Measurements from ENCODE around the gene ABTB1. TPM values are rescaled to one million over a fixed set of nuclear protein-coding genes. Genes with fewer than 3 reads are reported as not detected.
A peak's percentile ranks its signal among the peaks of the same experiment; 100 is the strongest.
"Not testable (repeated sequence)": the region's sequence is repeated elsewhere in the genome, so short reads cannot be mapped to it uniquely, and the experiment has no call there.

Gene ABTB1
- total RNA-seq, 1 experiment from 2014 or later: 1.5 TPM

DNA sequence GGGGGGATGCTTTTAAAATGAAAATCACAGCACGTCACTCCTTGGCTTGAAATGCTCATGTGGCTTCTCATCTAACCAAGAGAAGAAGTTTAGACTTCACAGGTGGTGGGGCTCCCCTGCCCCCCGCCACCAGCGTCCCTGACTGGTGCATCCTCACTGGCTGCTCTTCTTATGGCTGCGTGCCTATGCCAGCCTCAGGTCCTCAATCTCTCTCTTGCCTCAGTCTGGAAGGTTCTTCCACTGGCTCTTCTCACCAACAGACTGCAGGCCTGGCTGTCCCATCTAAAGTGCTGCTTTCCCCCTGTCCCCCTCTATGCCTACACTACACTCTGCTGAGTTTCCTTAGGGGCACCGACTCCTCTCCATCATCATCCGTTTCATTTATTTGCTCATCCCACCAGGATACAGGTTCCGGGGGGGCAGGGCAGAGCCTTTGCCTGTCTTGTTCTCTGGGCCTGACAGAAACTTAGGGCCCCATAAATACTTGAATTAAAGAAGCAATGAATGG, 20.6 kb downstream of the ABTB1 start:
- DNase-seq: no peak
- Histone ChIP-seq H3K36me3 (replicated peaks; ENCODE audit: control insufficient read depth, insufficient read depth, low read length) (no peaks in the 10 kb centered on the region), H3K4me3 (ENCODE audit: insufficient read depth, low read depth, low read length) (no peak overlapping the region)

DNA sequence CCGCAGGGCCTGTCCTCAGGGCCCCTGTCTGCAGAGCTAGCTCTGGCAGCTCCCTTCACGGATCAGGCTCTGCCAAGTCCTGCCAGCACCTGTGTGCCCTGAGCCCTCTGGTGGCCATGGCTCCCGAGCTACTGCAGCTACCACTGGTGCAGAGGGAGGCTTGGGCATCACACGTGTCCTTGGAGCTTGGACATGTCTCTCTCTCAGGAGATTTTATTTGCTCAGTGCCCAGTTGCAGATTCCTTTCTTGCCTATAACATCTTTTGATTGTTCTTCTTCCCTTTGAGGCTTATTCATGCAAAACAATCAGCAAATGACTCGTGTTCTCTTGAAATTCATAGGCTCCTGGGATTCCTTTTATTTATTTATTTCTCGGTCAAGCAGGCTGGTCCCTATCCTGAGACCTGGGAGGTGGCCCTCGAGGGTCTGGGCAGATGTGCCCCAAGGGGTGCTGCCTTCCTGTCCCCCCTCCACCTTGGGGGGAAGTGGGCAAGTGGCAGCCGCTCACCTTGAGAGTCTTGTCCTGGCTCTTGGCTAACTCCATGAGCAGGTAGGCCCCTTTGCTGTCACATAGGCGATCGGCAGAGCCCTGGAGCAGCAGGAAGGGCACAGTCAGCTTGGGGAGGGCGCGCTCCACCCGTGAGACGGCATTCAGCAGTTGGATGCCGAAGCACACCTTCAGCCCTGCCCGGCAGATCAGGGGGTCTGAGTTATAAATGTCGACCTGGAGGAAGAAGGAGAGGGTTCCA, 21.9 kb downstream of the ABTB1 start:
- no peak overlapping the region for H3K4me3 ChIP-seq (ENCODE audit: insufficient read depth, low read depth, low read length)
- peak; percentile 75 for DNase-seq

More for the DNA sequence above, 20.6 kb downstream of the ABTB1 start:
- H3K27me3 ChIP-seq (ENCODE audit: control insufficient read depth, insufficient read depth, low read length): no peaks in the 10 kb centered on the region

DNA sequence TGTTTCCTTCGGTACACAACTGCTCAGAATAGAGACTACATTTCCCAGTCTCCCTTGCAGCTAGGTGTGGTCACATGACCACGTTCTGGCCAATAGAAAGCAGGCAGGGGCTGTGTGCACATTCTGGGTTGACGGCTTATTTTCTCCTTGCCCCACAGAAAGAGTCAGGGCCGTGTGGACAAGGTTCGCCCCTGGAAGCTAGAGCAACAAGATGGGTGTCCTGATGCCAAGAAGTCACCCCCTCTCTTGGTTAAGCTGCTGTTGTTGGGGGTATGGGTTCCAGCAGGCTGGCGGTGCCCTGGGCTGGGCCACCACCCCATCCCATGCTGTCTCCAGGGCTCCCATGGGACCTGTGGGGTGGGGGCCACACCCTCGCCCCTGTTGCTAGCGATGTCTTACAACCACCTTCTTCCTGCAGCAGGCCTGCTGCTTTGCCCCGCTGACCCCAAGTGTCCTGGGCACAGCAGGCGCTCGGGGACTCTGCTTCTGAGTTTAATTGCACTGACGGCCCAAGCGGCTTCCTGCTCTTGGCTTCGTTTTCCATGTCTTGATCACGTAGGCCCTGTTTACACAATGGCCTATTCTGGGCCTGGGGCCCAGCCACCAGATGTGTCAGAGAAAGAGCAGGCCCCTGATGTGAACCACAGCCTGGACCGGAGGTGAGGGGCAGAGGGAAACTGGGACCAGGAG, 24.9 kb downstream of the ABTB1 start:
- H3K4me3 ChIP-seq (ENCODE audit: insufficient read depth, low read depth, low read length): peak overlapping the region; percentile 12; the same call in 1 of the 2 replicates
- DNase-seq: peak; percentile 87
- H3K36me3 ChIP-seq (replicated peaks; ENCODE audit: control insufficient read depth, insufficient read depth, low read length): no peaks in the 10 kb centered on the region
- H3K27me3 ChIP-seq (ENCODE audit: control insufficient read depth, insufficient read depth, low read length): no peaks in the 10 kb centered on the region

More for the DNA sequence above, 21.9 kb downstream of the ABTB1 start:
- Histone ChIP-seq H3K27me3 (ENCODE audit: control insufficient read depth, insufficient read depth, low read length) (no peaks in the 10 kb centered on the region), H3K36me3 (replicated peaks; ENCODE audit: control insufficient read depth, insufficient read depth, low read length) (no peaks in the 10 kb centered on the region)

DNA sequence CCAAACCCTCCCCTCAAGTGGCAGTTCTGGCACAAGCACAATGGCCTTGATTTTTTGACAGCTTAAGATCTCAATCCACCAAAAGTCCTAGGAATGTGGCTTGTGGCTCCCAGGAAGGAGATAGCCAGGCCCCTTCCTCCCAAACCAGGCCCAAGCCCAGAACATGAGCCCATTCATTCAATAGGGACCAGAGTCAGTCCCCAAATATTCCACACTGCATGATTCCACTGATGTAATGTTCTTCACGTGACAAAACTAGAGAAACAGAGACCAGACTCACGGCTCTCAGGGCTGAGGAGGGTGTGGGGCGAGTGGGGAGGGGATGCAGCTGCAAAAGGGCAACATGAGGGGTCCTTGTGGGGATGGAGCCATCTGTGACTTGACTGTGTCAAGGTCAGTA, 25.5 kb downstream of the ABTB1 start:
- no peaks in the 10 kb centered on the region for H3K36me3 ChIP-seq (replicated peaks; ENCODE audit: control insufficient read depth, insufficient read depth, low read length)
- DNase-seq: no peak
- no peak overlapping the region for H3K4me3 ChIP-seq (ENCODE audit: insufficient read depth, low read depth, low read length)
- H3K27me3 ChIP-seq (ENCODE audit: control insufficient read depth, insufficient read depth, low read length): no peaks in the 10 kb centered on the region

DNA sequence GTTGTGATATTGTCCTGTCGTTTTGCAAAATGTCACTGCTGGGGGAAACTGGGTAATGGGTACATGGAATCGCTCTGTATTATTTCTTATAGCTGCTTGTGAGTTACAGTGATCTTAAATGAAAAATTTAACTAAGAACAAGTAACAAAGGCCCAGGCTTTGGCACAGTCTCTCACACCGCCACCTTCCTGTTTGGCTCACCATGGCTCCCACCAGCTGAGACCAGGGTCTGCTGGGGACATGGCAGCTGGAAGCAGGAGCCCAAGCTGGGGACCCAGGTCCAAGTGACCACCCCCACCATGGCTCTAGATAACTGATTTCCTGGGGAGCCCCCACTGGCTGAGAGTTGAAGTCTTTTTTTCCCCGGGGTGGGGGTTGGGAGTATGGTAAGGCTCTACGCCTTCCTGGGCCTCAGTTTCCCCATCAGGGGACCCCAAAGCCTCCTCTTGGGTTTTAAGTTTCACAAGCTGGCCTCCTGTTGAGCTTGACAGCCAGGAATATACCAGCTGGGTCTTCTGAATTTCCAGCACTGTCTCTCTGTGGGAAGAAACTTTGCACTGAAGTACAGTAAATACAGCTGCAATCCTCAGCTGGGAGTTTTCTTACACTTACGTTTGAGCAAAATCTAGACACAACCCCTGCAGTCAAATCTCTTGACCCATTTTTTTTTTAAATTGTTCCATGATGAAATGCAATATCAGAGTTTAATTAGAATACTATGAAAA, 26.1 kb downstream of the ABTB1 start:
- Histone ChIP-seq H3K27me3 (ENCODE audit: control insufficient read depth, insufficient read depth, low read length) (no peaks in the 10 kb centered on the region), H3K4me3 (ENCODE audit: insufficient read depth, low read depth, low read length) (no peak overlapping the region), H3K36me3 (replicated peaks; ENCODE audit: control insufficient read depth, insufficient read depth, low read length) (no peaks in the 10 kb centered on the region)
- DNase-seq: no peak

DNA sequence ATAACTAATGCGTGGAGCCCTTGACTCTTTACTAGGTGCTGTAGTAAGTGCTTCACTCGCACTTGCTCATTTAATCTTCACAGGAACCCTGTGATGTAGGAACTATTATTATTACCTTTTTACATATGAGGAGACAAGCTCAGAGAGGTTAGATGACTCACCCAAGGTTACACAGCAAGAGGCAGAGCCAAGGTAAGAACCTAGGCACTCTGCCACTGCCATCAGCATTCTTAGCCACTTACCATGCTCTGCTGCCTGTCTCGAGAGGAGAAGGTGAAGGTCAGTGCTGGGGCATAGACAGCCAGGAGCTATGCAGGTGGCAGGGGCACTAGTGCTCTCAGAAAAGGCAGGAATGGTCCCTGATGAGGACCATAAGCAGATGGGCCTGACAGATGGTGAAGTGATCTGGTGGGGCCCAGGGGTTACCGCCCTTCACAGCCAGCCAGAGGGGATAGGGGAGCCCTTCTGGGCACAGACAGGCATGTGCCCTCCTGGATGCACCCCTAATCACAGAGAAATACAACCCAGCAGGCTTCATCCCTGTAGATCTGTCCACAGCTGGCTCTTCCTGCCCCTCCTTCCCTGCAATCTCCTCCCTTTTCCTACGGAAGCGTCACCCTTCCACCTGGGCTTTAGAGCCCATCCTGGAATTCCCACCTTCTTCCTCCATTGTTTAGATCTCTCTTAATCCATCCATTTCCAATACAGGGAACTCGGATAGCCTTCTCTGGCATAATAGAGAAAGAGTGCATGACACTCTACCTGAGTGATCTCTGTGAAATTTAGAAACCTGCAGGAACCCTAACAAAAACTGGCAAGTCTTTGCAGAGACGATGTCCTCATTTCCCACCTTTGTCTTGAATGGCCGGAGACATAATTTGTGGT, 26.9 kb downstream of the ABTB1 start:
- Histone ChIP-seq H3K27me3 (ENCODE audit: control insufficient read depth, insufficient read depth, low read length) (no peaks in the 10 kb centered on the region), H3K4me3 (ENCODE audit: insufficient read depth, low read depth, low read length) (no peak overlapping the region), H3K36me3 (replicated peaks; ENCODE audit: control insufficient read depth, insufficient read depth, low read length) (no peaks in the 10 kb centered on the region)
- DNase-seq: no peak

DNA sequence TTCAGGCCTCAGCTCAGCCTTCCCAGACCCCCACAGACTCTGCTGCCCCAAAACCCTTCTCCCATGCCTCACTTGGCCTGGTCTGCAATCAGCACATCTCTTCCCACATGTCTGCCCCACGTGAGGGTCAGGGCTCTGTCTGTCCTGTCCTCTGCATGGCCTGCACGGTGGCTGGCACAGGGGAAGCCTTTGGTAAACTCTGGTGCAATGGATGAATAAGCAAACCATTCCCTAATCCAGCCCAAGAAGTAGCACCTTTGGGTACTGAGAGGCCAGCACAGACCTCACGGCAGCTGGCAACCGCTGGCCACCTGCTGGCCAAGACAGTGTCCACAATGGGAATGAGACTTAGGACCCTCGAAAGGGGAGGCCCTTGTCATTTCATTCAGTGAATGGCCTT, 27.7 kb downstream of the ABTB1 start:
- Histone ChIP-seq H3K36me3 (replicated peaks; ENCODE audit: control insufficient read depth, insufficient read depth, low read length) (no peaks in the 10 kb centered on the region), H3K4me3 (ENCODE audit: insufficient read depth, low read depth, low read length) (no peak overlapping the region), H3K27me3 (ENCODE audit: control insufficient read depth, insufficient read depth, low read length) (no peaks in the 10 kb centered on the region)
- DNase-seq: no peak

DNA sequence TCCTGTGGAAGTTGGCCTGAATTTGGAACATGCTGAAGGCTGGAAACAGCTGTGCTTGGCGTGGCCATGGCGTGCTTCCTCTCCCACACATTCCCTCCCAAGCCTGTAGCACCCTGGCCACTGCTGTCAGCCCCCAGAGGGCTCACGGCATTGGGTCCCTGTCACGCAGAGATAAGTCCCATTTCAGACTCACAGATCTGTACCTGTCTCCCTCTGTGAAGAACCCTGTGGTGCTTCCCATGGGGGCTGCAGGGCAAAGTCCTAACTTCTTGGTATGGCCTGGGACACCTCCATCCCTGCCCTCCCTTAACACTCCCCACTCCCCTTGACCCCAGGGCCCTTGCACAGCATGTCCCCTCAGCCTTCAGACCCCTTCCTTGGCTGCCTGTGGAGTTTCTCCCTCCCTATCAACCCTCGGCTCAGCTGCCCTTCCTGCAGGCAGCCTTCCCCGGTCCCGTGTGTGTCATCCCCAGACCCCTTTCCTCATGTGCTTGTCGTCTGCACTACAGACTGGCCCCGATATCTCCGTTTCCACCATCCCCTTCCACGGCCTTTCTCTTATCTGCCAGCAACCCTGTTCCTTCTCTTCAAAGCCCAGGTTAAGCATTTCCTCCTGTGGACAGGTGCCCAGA, 28.6 kb downstream of the ABTB1 start:
- no peak overlapping the region for H3K4me3 ChIP-seq (ENCODE audit: insufficient read depth, low read depth, low read length)
- DNase-seq: no peak

DNA sequence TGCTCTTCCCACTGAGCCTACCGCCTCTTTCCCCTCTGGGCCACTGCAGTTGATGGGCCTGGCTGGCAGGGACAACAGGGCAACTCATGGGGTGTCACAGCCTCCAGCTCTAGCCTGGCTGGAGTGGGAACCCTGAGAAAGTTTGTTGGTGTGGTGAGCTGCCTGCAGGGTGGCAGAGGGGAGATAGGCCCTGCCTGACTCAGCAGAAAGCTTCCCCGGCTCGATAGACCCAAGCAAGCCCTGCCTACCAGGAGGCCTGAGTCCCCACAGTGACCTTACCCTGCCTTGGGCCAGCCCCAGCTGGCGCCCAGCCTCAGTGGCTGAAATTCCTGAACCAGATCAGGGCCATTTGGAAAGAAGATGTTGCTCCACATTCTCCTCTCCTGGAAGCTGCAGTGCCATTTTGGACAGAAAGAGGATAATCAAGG, 29.4 kb downstream of the ABTB1 start:
- DNase-seq: no peak
- Histone ChIP-seq H3K4me3 (ENCODE audit: insufficient read depth, low read depth, low read length) (no peak overlapping the region), H3K27me3 (ENCODE audit: control insufficient read depth, insufficient read depth, low read length) (no peaks in the 10 kb centered on the region), H3K36me3 (replicated peaks; ENCODE audit: control insufficient read depth, insufficient read depth, low read length) (no peaks in the 10 kb centered on the region)

More for the DNA sequence above, 28.6 kb downstream of the ABTB1 start:
- Histone ChIP-seq H3K27me3 (ENCODE audit: control insufficient read depth, insufficient read depth, low read length) (no peaks in the 10 kb centered on the region), H3K36me3 (replicated peaks; ENCODE audit: control insufficient read depth, insufficient read depth, low read length) (no peaks in the 10 kb centered on the region)

DNA sequence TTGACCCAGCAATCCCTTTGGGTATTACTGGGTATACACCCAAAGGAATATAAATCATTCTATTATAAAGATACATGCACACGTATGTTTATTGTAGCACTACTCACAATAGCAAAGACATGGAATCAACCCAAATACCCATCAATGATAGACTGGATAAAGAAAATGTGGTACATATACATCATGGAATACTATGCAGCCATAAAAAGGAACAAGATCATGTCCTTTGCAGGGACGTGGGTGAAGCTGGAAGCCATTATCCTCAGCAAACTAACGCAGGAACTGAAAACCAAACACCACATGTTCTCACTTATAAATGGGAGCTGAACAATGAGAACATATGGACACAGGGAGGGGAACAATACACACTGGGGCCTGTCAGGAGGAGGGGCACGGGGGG, 32.1 kb downstream of the ABTB1 start:
- not testable (repeated sequence) for H3K36me3 ChIP-seq (replicated peaks; ENCODE audit: control insufficient read depth, insufficient read depth, low read length); H3K27me3 ChIP-seq (ENCODE audit: control insufficient read depth, insufficient read depth, low read length); DNase-seq; H3K4me3 ChIP-seq (ENCODE audit: insufficient read depth, low read depth, low read length)

DNA sequence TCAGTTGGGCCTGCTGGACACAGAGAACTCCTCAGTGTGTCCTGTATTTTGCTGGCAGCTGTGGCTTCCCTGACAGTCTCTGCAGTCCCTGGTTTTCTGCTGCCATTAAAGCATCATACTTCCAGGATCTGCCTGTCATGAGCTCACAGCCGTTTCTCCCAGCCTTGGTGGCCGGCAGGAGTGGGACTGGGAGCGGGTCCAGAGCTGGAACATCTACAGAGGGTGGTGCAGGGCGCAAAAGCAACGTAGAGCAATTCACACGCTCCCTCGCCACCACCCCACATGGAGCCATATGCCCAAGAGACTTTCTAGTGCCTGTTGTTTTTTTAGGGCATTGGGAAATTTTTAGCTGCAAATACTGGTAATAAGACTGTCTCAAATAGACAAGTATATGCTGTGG, 33.6 kb downstream of the ABTB1 start:
- no peak for DNase-seq
- Histone ChIP-seq H3K27me3 (ENCODE audit: control insufficient read depth, insufficient read depth, low read length) (no peaks in the 10 kb centered on the region), H3K36me3 (replicated peaks; ENCODE audit: control insufficient read depth, insufficient read depth, low read length) (no peaks in the 10 kb centered on the region), H3K4me3 (ENCODE audit: insufficient read depth, low read depth, low read length) (no peak overlapping the region)

DNA sequence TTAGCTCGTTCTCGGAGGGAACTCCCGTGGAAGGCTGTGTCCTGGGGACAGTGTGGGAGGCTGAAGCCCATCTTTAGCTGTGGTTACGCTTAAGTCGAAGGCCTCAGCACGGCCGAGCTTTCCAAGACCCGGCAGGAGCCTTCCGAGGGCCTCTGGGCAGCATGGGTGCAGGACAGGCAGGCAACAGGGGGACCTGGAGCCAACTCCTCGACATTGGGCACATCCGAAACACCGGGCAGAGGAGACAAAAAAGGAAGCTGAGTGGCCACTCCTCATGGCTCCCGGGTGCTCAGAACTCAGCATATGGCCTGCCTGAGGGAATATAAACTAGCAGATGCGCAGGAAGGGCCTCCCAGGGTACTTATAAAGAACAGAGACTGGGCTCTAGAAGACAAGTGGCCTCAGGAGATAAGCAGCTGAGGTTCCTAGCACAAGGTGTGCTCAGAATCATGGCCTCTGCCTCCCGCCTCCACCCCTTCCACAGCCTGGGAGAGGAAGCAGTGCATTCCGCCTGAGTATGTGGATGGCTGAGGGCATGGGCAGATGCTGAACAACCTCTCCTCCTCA, 34.1 kb downstream of the ABTB1 start:
- H3K4me3 ChIP-seq (ENCODE audit: insufficient read depth, low read depth, low read length): no peak overlapping the region
- H3K27me3 ChIP-seq (ENCODE audit: control insufficient read depth, insufficient read depth, low read length): no peaks in the 10 kb centered on the region
- no peaks in the 10 kb centered on the region for H3K36me3 ChIP-seq (replicated peaks; ENCODE audit: control insufficient read depth, insufficient read depth, low read length)
- DNase-seq: no peak

DNA sequence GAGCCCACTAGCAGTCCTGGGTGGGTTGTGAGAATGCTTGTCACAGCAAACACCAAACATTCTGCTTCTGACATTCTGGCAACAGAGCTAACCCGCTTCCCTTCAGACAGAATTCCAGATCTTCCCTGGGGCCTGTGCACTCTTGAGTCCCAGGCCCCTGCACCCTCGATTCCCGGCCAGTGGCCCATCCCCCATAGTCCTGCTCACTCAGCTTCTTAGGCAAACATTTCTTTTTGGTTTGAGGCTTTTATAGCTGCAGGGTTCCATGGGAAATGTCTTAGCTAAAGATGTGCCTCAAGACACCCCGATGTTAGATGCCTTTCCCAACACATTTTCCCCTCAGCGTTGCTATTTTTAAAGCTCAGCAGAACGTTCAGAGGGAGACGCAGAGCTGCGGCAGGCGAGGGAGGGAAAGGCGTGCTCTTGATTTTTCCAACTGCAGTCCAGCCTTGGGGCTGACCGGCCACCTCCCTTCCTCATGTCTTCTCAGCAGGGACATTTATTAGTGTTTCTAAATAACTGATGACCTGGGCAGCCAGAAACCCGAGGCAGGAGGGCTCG, 35.2 kb downstream of the ABTB1 start:
- Histone ChIP-seq H3K36me3 (replicated peaks; ENCODE audit: control insufficient read depth, insufficient read depth, low read length) (no peaks in the 10 kb centered on the region), H3K27me3 (ENCODE audit: control insufficient read depth, insufficient read depth, low read length) (no peaks in the 10 kb centered on the region), H3K4me3 (ENCODE audit: insufficient read depth, low read depth, low read length) (no peak overlapping the region)
- DNase-seq: no peak
